IPS DF 4.7 (cell line): Measurements from ENCODE around the gene CHD9.
"Not testable (repeated sequence)": the region's sequence is repeated elsewhere in the genome, so short reads cannot be mapped to it uniquely, and the experiment has no call there.

Experiments used
- DNase-seq: peaks from one replicate; pipeline ENCODE4 v3.0.0-alpha.2; 2013; ENCODE audit warnings: low spot score; ENCODE audit errors: extremely low read depth

CHD9 gene

DNA sequence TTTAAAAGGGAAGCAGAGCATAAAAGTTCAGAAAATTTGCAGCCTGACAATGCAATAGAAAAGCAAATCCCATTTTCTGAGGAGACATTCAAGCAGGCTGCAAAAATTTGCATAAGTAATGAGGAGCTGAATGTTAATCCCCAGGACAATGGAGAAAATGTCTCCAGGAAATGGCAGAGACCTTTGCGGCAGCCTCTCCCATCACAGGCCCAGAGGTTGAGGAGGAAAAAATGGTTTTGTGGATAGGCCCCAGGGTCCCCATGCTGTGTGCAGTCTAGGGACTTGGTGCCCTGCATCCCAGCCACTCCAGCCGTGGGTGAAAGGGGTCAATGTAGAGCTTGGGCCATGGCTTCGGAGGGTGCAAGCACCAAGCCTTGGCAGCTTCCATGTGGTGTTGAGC, 19.5 kb downstream of the CHD9 start:
- DNase-seq, result not testable (repeated sequence)

- DNase-seq, result not testable (repeated sequence)
These were observed 20.7 kb downstream of the CHD9 start for GRCh38 chr16:53075461-53075860.

GRCh38 chr16:53078247-53078646, 23.5 kb downstream of the CHD9 start:
- no peak for DNase-seq

DNA sequence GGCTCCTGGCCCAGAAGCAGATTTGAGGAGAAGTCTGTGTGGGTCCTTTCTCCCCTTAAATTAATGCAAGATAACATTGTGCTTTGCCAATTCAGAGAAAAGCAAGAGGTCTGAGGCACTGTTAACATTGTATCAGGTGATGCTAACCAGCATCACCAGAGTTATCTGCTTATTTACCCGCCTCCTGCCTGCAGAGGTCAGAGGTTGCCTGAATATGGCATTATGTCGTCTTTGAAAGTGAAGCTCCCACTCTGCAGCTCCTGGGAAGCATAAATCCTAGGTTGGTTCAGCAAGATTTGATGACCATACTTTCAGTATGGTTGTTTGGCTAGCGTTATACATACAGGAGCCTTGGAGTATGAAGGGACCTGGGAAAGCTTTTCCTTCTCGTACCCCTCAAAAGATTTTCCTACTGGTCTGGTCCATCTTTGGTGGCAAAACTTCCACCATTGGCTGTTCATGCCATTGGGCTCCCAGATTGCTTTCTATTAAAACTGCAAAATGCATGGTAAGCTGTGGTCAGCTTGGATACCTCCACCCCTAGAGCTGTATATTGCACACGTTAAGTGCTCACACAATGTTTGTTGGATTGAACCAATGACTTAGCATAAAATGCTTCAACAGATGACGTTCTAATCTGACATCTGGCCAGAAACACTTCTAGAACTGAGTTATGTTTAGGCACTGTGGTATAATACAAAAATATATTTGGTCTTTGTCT, 24.1 kb downstream of the CHD9 start:
- DNase-seq, result no peak

DNA sequence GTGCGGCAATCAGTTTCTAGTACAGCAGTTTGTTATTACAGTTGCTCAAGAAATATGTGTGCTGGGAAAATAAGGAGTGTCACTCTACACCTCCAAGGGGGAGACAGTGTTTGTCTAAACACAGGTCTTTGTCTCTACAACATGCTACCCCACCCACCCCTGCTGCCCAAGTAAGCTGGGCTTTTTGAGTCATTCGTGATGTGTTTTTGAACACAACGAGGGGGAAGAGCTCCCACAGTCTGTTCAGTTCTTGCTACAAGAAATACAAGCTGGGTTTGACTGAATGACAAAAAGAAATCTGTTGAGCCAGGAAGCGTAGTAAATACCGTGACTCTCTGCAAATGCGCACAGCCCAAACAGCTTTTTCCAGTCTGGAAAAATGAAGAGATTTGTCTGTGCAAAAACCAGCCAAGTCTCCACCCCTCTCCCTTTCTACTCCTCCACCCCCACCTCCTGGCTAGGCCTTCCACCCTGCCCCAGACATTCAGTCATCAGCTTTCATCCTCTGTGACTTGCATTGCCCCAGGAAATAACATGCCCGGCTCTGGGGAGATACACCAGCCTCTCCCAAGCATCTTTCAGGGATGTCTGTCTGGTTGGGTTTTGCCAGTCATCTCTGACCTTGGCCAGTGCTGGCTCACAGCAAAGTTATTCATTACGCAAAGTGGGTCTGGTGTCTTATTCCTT, 25.7 kb downstream of the CHD9 start:
- no peak for DNase-seq

GRCh38 chr16:53081032-53081424, 26.2 kb downstream of the CHD9 start:
- DNase-seq, result no peak

GRCh38 chr16:53081686-53082407, 27.1 kb downstream of the CHD9 start:
- DNase-seq, result no peak

DNA sequence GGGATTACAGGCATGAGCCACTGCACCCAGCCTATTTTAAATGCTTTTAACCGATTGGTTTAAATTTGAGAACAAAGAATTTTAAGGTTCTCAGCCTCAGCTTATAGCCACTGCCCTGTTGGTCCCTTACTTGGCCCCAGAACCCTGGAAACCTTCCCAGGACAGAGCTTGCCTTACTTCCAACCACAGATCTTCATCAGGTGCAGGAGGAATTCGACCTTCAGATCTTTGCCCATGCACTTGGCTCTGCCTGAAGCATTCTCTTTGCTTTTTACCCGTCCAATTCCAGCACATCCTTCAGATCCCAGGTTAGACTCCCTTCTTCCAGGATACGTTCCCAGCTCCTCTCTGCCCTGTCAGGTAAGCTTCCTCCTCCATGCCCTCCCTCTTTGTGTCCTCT, 27.7 kb downstream of the CHD9 start:
- DNase-seq, result no peak

DNA sequence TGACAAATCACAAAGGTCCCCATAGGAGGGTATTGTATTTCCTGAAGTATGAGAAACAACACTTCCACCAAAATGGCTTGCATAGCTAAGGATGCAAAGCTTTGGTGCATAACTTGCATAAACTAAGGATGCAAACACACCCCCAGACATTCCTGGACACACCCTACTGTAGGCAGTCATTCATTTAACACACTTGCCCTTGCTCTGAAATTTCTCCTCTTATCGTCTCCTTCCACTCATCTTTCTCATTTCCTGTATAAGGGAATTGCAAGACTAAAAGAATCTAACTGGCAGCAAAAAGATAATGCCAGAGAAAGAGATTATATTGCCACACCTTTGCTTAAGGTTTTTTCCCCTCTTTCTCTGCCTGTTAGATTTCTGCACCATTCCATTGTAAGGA, 28.3 kb downstream of the CHD9 start:
- DNase-seq, result no peak

- no peak for DNase-seq
These were observed 29.4 kb downstream of the CHD9 start for GRCh38 chr16:53084141-53084541.

- DNase-seq, result no peak
These were observed 30.0 kb downstream of the CHD9 start for GRCh38 chr16:53084746-53085334.

DNA sequence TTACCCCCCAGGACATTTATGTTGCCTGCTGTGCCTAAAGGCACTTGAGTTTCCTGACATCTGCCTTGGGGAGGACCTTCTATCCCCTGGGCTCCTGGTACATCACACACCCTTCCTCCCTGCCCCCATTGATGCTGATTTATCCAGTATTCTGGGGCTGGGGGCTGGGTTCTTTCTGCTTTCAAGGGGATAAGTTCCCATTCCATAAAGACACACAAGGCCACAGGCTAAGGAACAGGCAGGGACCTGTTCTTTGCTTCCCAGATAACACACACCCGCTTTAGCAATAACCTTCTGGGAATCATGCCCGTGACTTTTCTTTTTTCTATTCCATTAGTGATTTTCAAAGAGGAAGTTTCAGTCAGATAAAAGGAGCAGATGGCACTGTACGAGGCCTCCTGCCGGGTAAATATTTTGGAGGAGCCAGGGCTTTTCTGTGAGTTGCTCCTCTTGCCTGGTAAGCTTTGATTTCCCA, 30.6 kb downstream of the CHD9 start:
- DNase-seq, result no peak

DNA sequence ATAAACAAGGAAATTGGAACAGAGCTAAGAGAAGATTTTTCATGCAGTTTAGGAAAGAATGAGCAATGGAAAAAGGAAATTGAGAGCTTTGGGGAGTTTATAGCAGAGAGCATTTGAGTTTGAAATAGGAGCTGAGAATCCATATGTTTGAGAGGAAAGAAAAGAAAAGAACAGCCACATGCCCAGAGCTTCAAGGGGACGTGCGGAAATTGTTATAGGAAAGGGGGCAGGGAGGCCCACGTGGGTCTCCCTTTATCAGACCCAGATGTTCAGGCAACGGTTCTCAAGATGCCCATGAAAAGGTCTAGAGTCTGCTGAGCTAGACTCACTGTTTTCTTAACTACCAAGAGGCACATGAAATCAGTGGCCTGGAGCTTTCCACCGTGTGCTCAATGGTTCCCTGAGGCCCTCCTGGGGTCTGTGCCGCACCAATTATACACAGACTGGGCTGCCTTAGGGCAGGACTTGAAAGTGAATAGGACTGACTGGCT, 31.2 kb downstream of the CHD9 start:
- DNase-seq, result no peak

DNA sequence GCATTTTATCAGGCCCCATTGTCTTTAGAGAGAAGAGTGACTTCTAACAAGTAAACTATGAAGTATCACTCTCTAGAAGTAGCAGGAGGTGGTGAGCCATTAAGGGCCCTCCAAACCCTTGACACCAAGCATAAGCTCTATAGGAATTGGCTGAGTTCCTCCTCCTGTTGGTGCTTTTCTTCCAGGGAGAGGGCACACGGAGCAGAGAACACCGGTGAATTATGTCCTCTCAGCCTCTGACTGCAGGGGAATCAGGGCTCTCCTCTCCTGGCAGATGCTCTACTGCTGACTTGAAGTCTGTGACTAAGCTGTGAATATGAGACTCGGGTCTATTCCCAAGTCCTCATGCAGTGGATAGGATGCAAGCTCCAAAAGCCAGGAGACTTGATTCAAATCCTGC, 32.3 kb downstream of the CHD9 start:
- no peak for DNase-seq

GRCh38 chr16:53089434-53090285, 34.9 kb downstream of the CHD9 start:
- DNase-seq, result no peak

- DNase-seq, result no peak
These were observed 35.4 kb downstream of the CHD9 start for GRCh38 chr16:53090286-53090590.

DNA sequence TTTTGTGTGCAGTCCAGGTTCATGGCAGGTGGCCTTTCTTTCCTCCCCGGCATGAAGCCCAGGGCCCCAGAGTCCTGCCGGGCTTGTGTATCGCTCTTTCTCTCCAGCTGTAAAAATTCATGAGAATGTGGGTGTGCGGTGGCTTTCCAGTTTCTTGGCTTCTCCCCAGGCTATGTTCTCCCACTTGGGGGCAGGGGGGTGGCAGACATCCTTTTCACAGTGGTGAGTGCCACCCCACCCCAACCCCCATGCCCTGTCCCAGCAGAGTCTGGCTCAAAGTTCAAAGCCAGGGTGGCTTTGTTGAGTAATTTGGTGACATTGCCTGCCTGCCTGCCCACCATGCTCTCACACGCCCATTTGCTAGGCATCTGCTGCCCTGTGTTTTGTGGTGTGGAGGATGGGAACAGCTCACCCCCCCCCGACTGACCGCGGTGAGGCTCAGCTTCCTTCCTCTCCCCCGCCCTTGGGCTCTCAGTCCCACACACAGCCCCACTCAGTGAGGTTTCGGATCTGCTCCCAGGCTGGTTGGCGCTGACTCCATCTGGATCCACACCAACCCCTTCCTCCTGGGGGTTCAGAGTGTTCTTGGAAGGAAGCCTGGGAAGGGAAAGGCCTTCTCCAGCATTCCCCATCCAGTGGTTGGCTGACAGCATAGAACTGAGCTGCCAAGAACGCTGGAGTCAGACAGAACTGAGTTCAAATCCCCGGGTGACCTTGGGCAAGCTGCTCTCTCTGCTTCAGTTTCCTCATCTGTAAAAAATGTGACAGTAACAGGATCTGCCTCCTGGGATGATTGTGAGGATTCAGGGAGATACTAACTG, 36.0 kb downstream of the CHD9 start:
- DNase-seq, result no peak

GRCh38 chr16:53091466-53092211, 36.8 kb downstream of the CHD9 start:
- no peak for DNase-seq

GRCh38 chr16:53092284-53092683, 37.5 kb downstream of the CHD9 start:
- no peak for DNase-seq
